ENCODE results near the gene ENPP3.

DNA sequence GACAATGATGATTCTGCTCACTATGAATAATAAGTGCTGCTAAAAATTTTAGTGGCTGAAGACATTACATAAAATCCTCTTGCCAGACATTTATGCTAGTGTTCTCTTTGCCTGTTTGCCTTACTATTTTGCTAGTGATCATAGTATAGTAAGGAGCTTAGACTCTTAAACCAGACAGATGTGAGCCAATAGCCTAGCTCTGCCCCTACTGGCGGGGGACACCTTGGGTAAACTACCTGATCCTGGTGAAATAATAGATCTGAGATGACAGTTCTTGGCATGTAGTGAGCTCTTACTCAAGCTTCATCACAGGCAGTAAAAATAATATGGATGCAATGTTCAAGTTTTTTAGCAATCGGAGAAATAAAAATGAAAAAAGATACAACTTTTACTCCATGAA, 18.8 kb downstream of the ENPP3 start:
- TF ChIP-seq SUZ12 (IDR thresholded peaks at IDR 0.05; ENCODE audit: extremely low read depth, insufficient read depth, insufficient read length) (no peak), YY1 (IDR thresholded peaks at IDR 0.05; ENCODE audit: insufficient read depth, insufficient read length) (no peak)
